Endothelial cell of umbilical vein (primary cell): ENCODE data around the gene ZNF148. TPM values are rescaled to one million over a fixed set of nuclear protein-coding genes. Genes with fewer than 3 reads are reported as not detected.

Source experiments
- BruUV-seq: library from RNA; stranded (reverse); fragments of 400-500 nt; replicated peaks from 2 replicates; lab custom pipeline; 2021; lab: Mats Ljungman, UMichigan
- CTCF ChIA-PET: fragments of 300-600, 350-600 bp; sonication (Branson Sonifier 250); formaldehyde crosslinking; loops from one replicate; lab custom pipeline; 2021; ENCODE audit warnings: antibody characterized with exemption, inconsistent platforms; lab: Charles Lee
- POLR2A ChIA-PET: fragments of 300-600, 350-600 bp; sonication (Branson Sonifier 250); formaldehyde crosslinking; loops from one replicate; lab custom pipeline; 2021; ENCODE audit warnings: antibody characterized with exemption, inconsistent platforms; lab: Charles Lee
- DNase-seq: peaks from one replicate; pipeline ENCODE4 v3.0.0-alpha.2; 2011; ENCODE audit warnings: low read depth, low spot score
- FAIRE-seq: peaks from 2 replicates; lab custom pipeline; 2011; peaks lifted over from hg19 to GRCh38; lab: Jason Lieb, UNC
- H2AFZ ChIP-seq: 2 replicates; pipeline ENCODE4 v1.6.0; 2012; ENCODE audit warnings: low read depth, low read length, control low read depth, inconsistent platforms
- H3K27ac ChIP-seq: 2 replicates; pipeline ENCODE4 v1.5.1; 2011; ENCODE audit warnings: low read depth, mild to moderate bottlenecking, control low read depth, low read length, moderate library complexity; ENCODE audit not compliant: insufficient read depth
- H3K27me3 ChIP-seq, 2 experiments: 2 replicates each; pipeline versions ENCODE4 v1.6.0 to v1.6.1; 2011; ENCODE audit warnings: low read length in 2 of 2, mixed read lengths in 1 of 2; ENCODE audit not compliant: control insufficient read depth in 2 of 2, insufficient read depth in 2 of 2
- H3K36me3 ChIP-seq, 2 experiments: 2 replicates in 1 of 2; 3 replicates in 1 of 2; pipeline ENCODE4 v1.5.1; 2011; ENCODE audit warnings: low read length in 2 of 2, mild to moderate bottlenecking in 1 of 2, moderate library complexity in 1 of 2; ENCODE audit not compliant: control insufficient read depth in 2 of 2, insufficient read depth in 2 of 2; ENCODE audit errors: extremely low read depth in 1 of 2
- H3K4me1 ChIP-seq: 3 replicates; pipeline ENCODE4 v1.5.1; 2011; ENCODE audit warnings: mild to moderate bottlenecking, low read length; ENCODE audit not compliant: control insufficient read depth, insufficient read depth; ENCODE audit errors: extremely low read depth
- H3K4me2 ChIP-seq: 2 replicates; pipeline ENCODE4 v1.6.1; 2011; ENCODE audit warnings: low read length, control low read depth, mixed read lengths; ENCODE audit not compliant: insufficient read depth
- H3K4me3 ChIP-seq, 3 experiments: fragments of 200-600 bp in 1 of 3; sonication (generic), shearing (Covaris generic) in 1 of 3; replicated peaks in 1 of 3; 2 replicates each; pipeline ENCODE4 v1.5.1; 2011 to 2016; ENCODE audit warnings: control low read depth in 3 of 3, low read length in 3 of 3, mild to moderate bottlenecking in 2 of 3, inconsistent platforms in 1 of 3, low read depth in 1 of 3, moderate library complexity in 1 of 3; ENCODE audit not compliant: insufficient read depth in 1 of 3
- H3K79me2 ChIP-seq: 2 replicates; pipeline ENCODE4 v1.6.0; 2012; ENCODE audit warnings: low read length, inconsistent platforms; ENCODE audit not compliant: control insufficient read depth, insufficient read depth
- H3K9ac ChIP-seq: replicated peaks from 2 replicates; pipeline ENCODE3; 2011; ENCODE audit warnings: low read length, control low read depth; ENCODE audit not compliant: insufficient read depth; ENCODE audit errors: extremely low read depth
- H3K9me1 ChIP-seq: replicated peaks from 3 replicates; pipeline ENCODE4 v1.6.0; 2011; ENCODE audit warnings: mild to moderate bottlenecking, low read length; ENCODE audit not compliant: control insufficient read depth, insufficient read depth; ENCODE audit errors: extremely low read depth
- H3K9me3 ChIP-seq: replicated peaks from 2 replicates; pipeline ENCODE4 v1.5.1; 2012; ENCODE audit warnings: low read length, inconsistent platforms; ENCODE audit not compliant: control insufficient read depth, insufficient read depth
- H4K20me1 ChIP-seq: replicated peaks from 2 replicates; pipeline ENCODE3; 2011; ENCODE audit warnings: mild to moderate bottlenecking, low read length; ENCODE audit not compliant: control insufficient read depth, insufficient read depth; ENCODE audit errors: extremely low read depth
- FOS ChIP-seq: IDR thresholded peaks from 2 replicates; pipeline ENCODE4 v1.6.1; 2011; ENCODE audit warnings: mild to moderate bottlenecking, low read length, moderate library complexity, borderline replicate concordance; ENCODE audit not compliant: insufficient read depth
- JUN ChIP-seq: IDR thresholded peaks from 2 replicates; pipeline ENCODE4 v1.6.1; 2011; ENCODE audit warnings: borderline replicate concordance, low read depth; ENCODE audit not compliant: insufficient read length, insufficient read depth
- MAX ChIP-seq: IDR thresholded peaks from 2 replicates; pipeline ENCODE4 v1.6.1; 2011; ENCODE audit not compliant: insufficient read depth, insufficient read length
- dilution Hi-C: fragments of 300-500 bp; cut with MboI; formaldehyde crosslinking; loops from one replicate; pipeline ENCODE4 v1.15.0; 2019; ENCODE audit warnings: low sequenced_read_pairs; ENCODE audit not compliant: extremely low pct_ligation_motif_present
- intact Hi-C: fragments of 100-400 bp; cut with micrococcal nuclease; formaldehyde crosslinking; loops from one replicate; pipeline ENCODE4 v1.10.0; 2022
- polyA plus RNA-seq, 4 experiments: library from polyadenylated mRNA; depleted of rRNA in 3 of 4; stranded (reverse) in 3 of 4; unstranded in 1 of 4; fragments of >200 nt; gene quantifications; 2 replicates each; pipeline versions ENCODE4 v1.2.1 to v1.2.3, GENCODE V29; 2011 to 2012; ENCODE audit warnings: missing spikeins in 1 of 4
- total RNA-seq: library from RNA; stranded (reverse); gene quantifications from 2 replicates; pipeline ENCODE4 v1.2.3, GENCODE V29; 2021
- TF ChIP-seq, protein P1 (sequence below), 2 donors: IDR thresholded peaks; 1 replicate in 1 of 2; 2 replicates in 1 of 2; pipeline ENCODE4 v1.5.1; 2011; ENCODE audit warnings: low read length in 2 of 2, mild to moderate bottlenecking in 2 of 2, moderate library complexity in 2 of 2, control low read depth in 1 of 2, inconsistent platforms in 1 of 2, low read depth in 1 of 2; ENCODE audit not compliant: insufficient read depth in 1 of 2; ENCODE audit errors: extremely low read depth in 1 of 2

ZNF148 gene
- total and polyA plus RNA-seq, 2 donors (not counting 3 experiments of a cell fraction or from before 2014, with no cell fraction given): 8.0 to 41.3 TPM

DNA sequence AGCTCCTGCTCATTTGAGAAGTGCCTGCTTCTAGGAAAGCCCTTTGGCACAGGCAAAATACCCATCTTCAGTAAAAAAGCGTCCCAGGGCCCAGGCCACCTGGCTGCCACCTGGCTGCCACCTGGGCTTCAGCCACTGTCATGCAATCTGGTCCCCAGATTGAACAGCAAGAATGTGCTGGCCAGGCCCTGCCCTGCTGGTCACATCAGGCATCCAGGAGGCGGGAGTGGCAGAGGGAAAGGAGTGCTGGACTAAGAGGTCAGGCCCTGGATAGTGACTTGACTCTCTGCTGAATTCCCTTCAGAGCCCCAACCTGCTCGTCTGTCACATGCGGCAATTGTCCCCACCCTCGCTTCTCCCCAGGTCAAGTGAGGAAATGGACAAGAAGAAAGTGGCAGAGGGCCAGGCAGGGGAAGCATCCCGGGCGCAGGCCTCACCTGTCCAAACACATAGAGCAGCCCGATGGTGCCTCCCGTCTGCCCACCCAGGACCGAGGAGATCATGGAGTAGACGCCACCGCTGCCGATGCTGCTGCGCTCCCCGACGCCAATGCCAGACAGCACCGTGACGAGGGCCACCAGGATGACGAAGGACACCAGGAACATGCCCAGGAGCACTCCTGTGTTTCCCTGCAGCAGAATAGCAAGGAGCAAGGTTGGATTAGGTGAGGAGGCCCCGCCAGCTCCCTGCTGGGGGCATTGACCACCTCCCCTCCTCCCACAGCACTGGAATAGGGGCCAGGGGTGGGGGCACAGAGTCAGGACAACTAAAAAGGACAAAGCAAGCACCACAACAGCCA is 188.1 kb downstream of the ZNF148 start:
- no peaks in the 10 kb centered on the region for H3K9me3 ChIP-seq
- FAIRE-seq: no peak
- intact Hi-C loops (no loop called here), dilution Hi-C loops (no loop called here)
- TF ChIP-seq MAX (no peak), JUN (no peak)
- H3K4me2 ChIP-seq: no peak overlapping the region
- H3K36me3 ChIP-seq: no peaks in the 10 kb centered on the region
- H3K9ac ChIP-seq: no peak overlapping the region
- BruUV-seq: no TSS peak
- no peak overlapping the region for H3K4me3 ChIP-seq
- no peaks in the 10 kb centered on the region for H4K20me1 ChIP-seq
- POLR2A ChIA-PET: no interaction called here
- H3K9me1 ChIP-seq: no peaks in the 10 kb centered on the region
- H3K4me1 ChIP-seq: no peaks in the 10 kb centered on the region
- H3K79me2 ChIP-seq: no peaks in the 10 kb centered on the region
- no peak overlapping the region for H3K27ac ChIP-seq
- CTCF ChIA-PET: interaction anchor here (1.0 kb wide), 1 partner anchor 19 kb away, joined by 4 read pairs; no protein-coding TSS in a partner anchor
- H3K27me3 ChIP-seq: peaks cover 0 to 7% of the 10 kb centered on the region in 2 experiments
- no peak overlapping the region for H2AFZ ChIP-seq
- no peak for DNase-seq

GRCh38 chr3:125186261-125186787 is 188.8 kb downstream of the ZNF148 start:
- DNase-seq (no peak), FAIRE-seq (no peak)
- Histone ChIP-seq H3K4me3 (no peak overlapping the region), H3K9ac (no peak overlapping the region), H4K20me1 (no peaks in the 10 kb centered on the region), H3K27ac (no peak overlapping the region), H3K27me3 (peaks cover 0 to 2% of the 10 kb centered on the region in 2 experiments), H3K36me3 (no peaks in the 10 kb centered on the region), H3K9me1 (no peaks in the 10 kb centered on the region), H3K79me2 (no peaks in the 10 kb centered on the region), H3K4me2 (no peak overlapping the region), H3K9me3 (no peaks in the 10 kb centered on the region), H2AFZ (no peak overlapping the region), H3K4me1 (no peaks in the 10 kb centered on the region)
- dilution Hi-C loops (no loop called here), intact Hi-C loops (no loop called here)
- BruUV-seq: no TSS peak
- POLR2A ChIA-PET: no interaction called here
- CTCF ChIA-PET: interaction anchor here (1.0 kb wide), 1 partner anchor 18 kb away, joined by 4 read pairs; no protein-coding TSS in a partner anchor
- TF ChIP-seq, protein P1, sequence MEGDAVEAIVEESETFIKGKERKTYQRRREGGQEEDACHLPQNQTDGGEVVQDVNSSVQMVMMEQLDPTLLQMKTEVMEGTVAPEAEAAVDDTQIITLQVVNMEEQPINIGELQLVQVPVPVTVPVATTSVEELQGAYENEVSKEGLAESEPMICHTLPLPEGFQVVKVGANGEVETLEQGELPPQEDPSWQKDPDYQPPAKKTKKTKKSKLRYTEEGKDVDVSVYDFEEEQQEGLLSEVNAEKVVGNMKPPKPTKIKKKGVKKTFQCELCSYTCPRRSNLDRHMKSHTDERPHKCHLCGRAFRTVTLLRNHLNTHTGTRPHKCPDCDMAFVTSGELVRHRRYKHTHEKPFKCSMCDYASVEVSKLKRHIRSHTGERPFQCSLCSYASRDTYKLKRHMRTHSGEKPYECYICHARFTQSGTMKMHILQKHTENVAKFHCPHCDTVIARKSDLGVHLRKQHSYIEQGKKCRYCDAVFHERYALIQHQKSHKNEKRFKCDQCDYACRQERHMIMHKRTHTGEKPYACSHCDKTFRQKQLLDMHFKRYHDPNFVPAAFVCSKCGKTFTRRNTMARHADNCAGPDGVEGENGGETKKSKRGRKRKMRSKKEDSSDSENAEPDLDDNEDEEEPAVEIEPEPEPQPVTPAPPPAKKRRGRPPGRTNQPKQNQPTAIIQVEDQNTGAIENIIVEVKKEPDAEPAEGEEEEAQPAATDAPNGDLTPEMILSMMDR (IDR thresholded peaks at IDR 0.05; ENCODE audit: extremely low read depth in 1 of 2, insufficient read depth in 1 of 2, low read depth in 1 of 2, low read length in 2 of 2): no peak
- no peak for TF ChIP-seq FOS
